ENCODE results near the gene RBFOX2. TPM values are rescaled to one million over a fixed set of nuclear protein-coding genes. Genes with fewer than 3 reads are reported as not detected.
"Not testable (repeated sequence)": the region's sequence is repeated elsewhere in the genome, so short reads cannot be mapped to it uniquely, and the experiment has no call there.

Gene RBFOX2
- total RNA-seq, 2 experiments from 2014 or later = 54.3 to 78.7 TPM

- no peak overlapping the region for H3K4me2 ChIP-seq (ENCODE audit: low read length)
- POLR2A ChIA-PET = interaction anchor here (0.8 kb wide), 1 partner anchor 529 kb away, joined by 3 read pairs; no protein-coding TSS in a partner anchor
- intact Hi-C loops (cut with micrococcal nuclease; ENCODE audit: unreplicated experiment) = no loop called here
These were observed 28.4 kb upstream of the RBFOX2 start for GRCh38 chr22:36056980-36057379.

GRCh38 chr22:36055376-36056295 is 27.0 kb upstream of the RBFOX2 start:
- H3K4me2 ChIP-seq (ENCODE audit: low read length) = no peak overlapping the region
- H3K4me3 ChIP-seq (ENCODE audit: low read depth, low read length, poor library complexity, severe bottlenecking) = no peak overlapping the region
- no peak overlapping the region for H3K27ac ChIP-seq (ENCODE audit: low read depth, low read length, poor library complexity, severe bottlenecking)
- H3K9me3 ChIP-seq (ENCODE audit: low read length) = no peaks in the 10 kb centered on the region
- H3K9me2 ChIP-seq (ENCODE audit: insufficient read depth, low read length) = no peaks in the 10 kb centered on the region
- no peak overlapping the region for H2AFZ ChIP-seq (ENCODE audit: low read length)
- ChIA-PET CTCF (ENCODE audit: unreplicated experiment) (interaction anchor here (0.6 kb wide), 1 partner anchor 128 kb away, joined by 5 read pairs; no protein-coding TSS in a partner anchor), POLR2A (interaction anchor here (0.6 kb wide), 1 partner anchor 73 kb away, joined by 3 read pairs; no protein-coding TSS in a partner anchor)
- no peaks in the 10 kb centered on the region for H3K79me2 ChIP-seq (ENCODE audit: insufficient read depth, low read depth, low read length)
- H4K20me1 ChIP-seq (ENCODE audit: insufficient read depth, low read length) = no peaks in the 10 kb centered on the region
- no TSS peak for BruUV-seq (replicated peaks)
- H3K4me1 ChIP-seq (ENCODE audit: insufficient read depth, low read length, poor library complexity, severe bottlenecking) = peaks cover 7% of the 10 kb centered on the region
- DNase-seq (ENCODE audit: low spot score) = no peak
- intact Hi-C loops (cut with micrococcal nuclease; ENCODE audit: unreplicated experiment) = no loop called here
- H3K36me3 ChIP-seq (ENCODE audit: insufficient read depth, low read length) = no peaks in the 10 kb centered on the region
- TF ChIP-seq, protein P1, sequence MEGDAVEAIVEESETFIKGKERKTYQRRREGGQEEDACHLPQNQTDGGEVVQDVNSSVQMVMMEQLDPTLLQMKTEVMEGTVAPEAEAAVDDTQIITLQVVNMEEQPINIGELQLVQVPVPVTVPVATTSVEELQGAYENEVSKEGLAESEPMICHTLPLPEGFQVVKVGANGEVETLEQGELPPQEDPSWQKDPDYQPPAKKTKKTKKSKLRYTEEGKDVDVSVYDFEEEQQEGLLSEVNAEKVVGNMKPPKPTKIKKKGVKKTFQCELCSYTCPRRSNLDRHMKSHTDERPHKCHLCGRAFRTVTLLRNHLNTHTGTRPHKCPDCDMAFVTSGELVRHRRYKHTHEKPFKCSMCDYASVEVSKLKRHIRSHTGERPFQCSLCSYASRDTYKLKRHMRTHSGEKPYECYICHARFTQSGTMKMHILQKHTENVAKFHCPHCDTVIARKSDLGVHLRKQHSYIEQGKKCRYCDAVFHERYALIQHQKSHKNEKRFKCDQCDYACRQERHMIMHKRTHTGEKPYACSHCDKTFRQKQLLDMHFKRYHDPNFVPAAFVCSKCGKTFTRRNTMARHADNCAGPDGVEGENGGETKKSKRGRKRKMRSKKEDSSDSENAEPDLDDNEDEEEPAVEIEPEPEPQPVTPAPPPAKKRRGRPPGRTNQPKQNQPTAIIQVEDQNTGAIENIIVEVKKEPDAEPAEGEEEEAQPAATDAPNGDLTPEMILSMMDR (conservative IDR thresholded peaks at IDR 0.05; ENCODE audit: low read length) = no peak
- no peak for TF ChIP-seq EZH2phosphoT487 (IDR thresholded peaks at IDR 0.05; ENCODE audit: borderline replicate concordance, low read depth, low read length)

More at GRCh38 chr22:36056980-36057379, 28.4 kb upstream of the RBFOX2 start:
- Histone ChIP-seq H3K36me3 (ENCODE audit: insufficient read depth, low read length) (no peaks in the 10 kb centered on the region), H4K20me1 (ENCODE audit: insufficient read depth, low read length) (no peaks in the 10 kb centered on the region), H3K9me3 (ENCODE audit: low read length) (no peaks in the 10 kb centered on the region), H2AFZ (ENCODE audit: low read length) (no peak overlapping the region), H3K9me2 (ENCODE audit: insufficient read depth, low read length) (no peaks in the 10 kb centered on the region), H3K4me3 (ENCODE audit: low read depth, low read length, poor library complexity, severe bottlenecking) (no peak overlapping the region), H3K4me1 (ENCODE audit: insufficient read depth, low read length, poor library complexity, severe bottlenecking) (peaks cover 7% of the 10 kb centered on the region), H3K79me2 (ENCODE audit: insufficient read depth, low read depth, low read length) (no peaks in the 10 kb centered on the region), H3K27ac (ENCODE audit: low read depth, low read length, poor library complexity, severe bottlenecking) (no peak overlapping the region)
- TF ChIP-seq EZH2phosphoT487 (IDR thresholded peaks at IDR 0.05; ENCODE audit: borderline replicate concordance, low read depth, low read length) = no peak
- TF ChIP-seq, protein P1 (conservative IDR thresholded peaks at IDR 0.05; ENCODE audit: low read length) = no peak
- CTCF ChIA-PET (ENCODE audit: unreplicated experiment) = interaction anchor here (0.7 kb wide), 1 partner anchor 119 kb away, joined by 3 read pairs; no protein-coding TSS in a partner anchor
- BruUV-seq (replicated peaks) = no TSS peak
- DNase-seq (ENCODE audit: low spot score) = no peak

- H3K4me3 ChIP-seq (ENCODE audit: low read depth, low read length, poor library complexity, severe bottlenecking); H4K20me1 ChIP-seq (ENCODE audit: insufficient read depth, low read length); H3K79me2 ChIP-seq (ENCODE audit: insufficient read depth, low read depth, low read length); H3K36me3 ChIP-seq (ENCODE audit: insufficient read depth, low read length); H3K27ac ChIP-seq (ENCODE audit: low read depth, low read length, poor library complexity, severe bottlenecking); intact Hi-C loops (cut with micrococcal nuclease; ENCODE audit: unreplicated experiment); H2AFZ ChIP-seq (ENCODE audit: low read length); H3K9me2 ChIP-seq (ENCODE audit: insufficient read depth, low read length); H3K9me3 ChIP-seq (ENCODE audit: low read length); H3K4me1 ChIP-seq (ENCODE audit: insufficient read depth, low read length, poor library complexity, severe bottlenecking); BruUV-seq (replicated peaks); H3K4me2 ChIP-seq (ENCODE audit: low read length); DNase-seq (ENCODE audit: low spot score): not testable (repeated sequence)
- POLR2A ChIA-PET = interaction anchor here (0.6 kb wide), 2 partner anchors 34 to 109 kb away, joined by 4 to 5 read pairs; no protein-coding TSS in a partner anchor
- CTCF ChIA-PET (ENCODE audit: unreplicated experiment) = interaction anchor here (0.6 kb wide), 1 partner anchor 109 kb away, joined by 3 read pairs; no protein-coding TSS in a partner anchor
These were observed 25.8 kb upstream of the RBFOX2 start for GRCh38 chr22:36054446-36054845.

Data from OCI-LY7 (cell line).